Measurements from ENCODE around the gene GLT1D1.

GLT1D1 gene

GRCh38 chr12:128977441-128977840 is 124.2 kb downstream of the GLT1D1 start:
- TF ChIP-seq NFIC (IDR thresholded peaks at IDR 0.05) = no peak
- TF ChIP-seq CREB1 (IDR thresholded peaks at IDR 0.05; ENCODE audit: low read depth) = no peak
- TF ChIP-seq TAF1 (IDR thresholded peaks at IDR 0.05; ENCODE audit: low read depth) = no peak
- TF ChIP-seq RAD21 (IDR thresholded peaks at IDR 0.05; ENCODE audit: low read depth) = no peak
- no peak for TF ChIP-seq REST (IDR thresholded peaks at IDR 0.05; ENCODE audit: low read depth)
- no peak for TF ChIP-seq FOXM1 (IDR thresholded peaks at IDR 0.05; ENCODE audit: borderline replicate concordance, low read depth)
- TF ChIP-seq ZBTB7A (IDR thresholded peaks at IDR 0.05; ENCODE audit: low read depth) = no peak
- TF ChIP-seq, protein P1, sequence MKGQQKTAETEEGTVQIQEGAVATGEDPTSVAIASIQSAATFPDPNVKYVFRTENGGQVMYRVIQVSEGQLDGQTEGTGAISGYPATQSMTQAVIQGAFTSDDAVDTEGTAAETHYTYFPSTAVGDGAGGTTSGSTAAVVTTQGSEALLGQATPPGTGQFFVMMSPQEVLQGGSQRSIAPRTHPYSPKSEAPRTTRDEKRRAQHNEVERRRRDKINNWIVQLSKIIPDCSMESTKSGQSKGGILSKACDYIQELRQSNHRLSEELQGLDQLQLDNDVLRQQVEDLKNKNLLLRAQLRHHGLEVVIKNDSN (IDR thresholded peaks at IDR 0.05) = no peak

- TF ChIP-seq CEBPB (IDR thresholded peaks at IDR 0.05) = no peak
- TF ChIP-seq RAD21 (IDR thresholded peaks at IDR 0.05; ENCODE audit: low read depth) = no peak
- TF ChIP-seq, protein P1 (IDR thresholded peaks at IDR 0.05) = no peak
Measured at GRCh38 chr12:128978067-128978466, 124.8 kb downstream of the GLT1D1 start.

- no peak for TF ChIP-seq EGR1 (IDR thresholded peaks at IDR 0.05)
- TF ChIP-seq, protein P2, sequence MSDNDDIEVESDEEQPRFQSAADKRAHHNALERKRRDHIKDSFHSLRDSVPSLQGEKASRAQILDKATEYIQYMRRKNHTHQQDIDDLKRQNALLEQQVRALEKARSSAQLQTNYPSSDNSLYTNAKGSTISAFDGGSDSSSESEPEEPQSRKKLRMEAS (IDR thresholded peaks at IDR 0.05) = no peak
- no peak for TF ChIP-seq REST (IDR thresholded peaks at IDR 0.05; ENCODE audit: low read depth)
- TF ChIP-seq FOXM1 (IDR thresholded peaks at IDR 0.05; ENCODE audit: borderline replicate concordance, low read depth) = no peak
- no peak for TF ChIP-seq CREB1 (IDR thresholded peaks at IDR 0.05; ENCODE audit: low read depth)
- no peak for TF ChIP-seq ZBTB7A (IDR thresholded peaks at IDR 0.05; ENCODE audit: low read depth)
- no peak for TF ChIP-seq TCF12 (IDR thresholded peaks at IDR 0.05; ENCODE audit: low read depth)
- TF ChIP-seq RAD21 (IDR thresholded peaks at IDR 0.05; ENCODE audit: low read depth) = no peak
- TF ChIP-seq, protein P1 (IDR thresholded peaks at IDR 0.05) = no peak
- no peak for TF ChIP-seq EP300 (IDR thresholded peaks at IDR 0.05; ENCODE audit: borderline replicate concordance)
- TF ChIP-seq TAF1 (IDR thresholded peaks at IDR 0.05; ENCODE audit: low read depth) = no peak
- TF ChIP-seq TEAD4 (IDR thresholded peaks at IDR 0.05) = no peak
- no peak for TF ChIP-seq NFIC (IDR thresholded peaks at IDR 0.05)
- no peak for TF ChIP-seq YY1 (IDR thresholded peaks at IDR 0.05; ENCODE audit: low read depth)
- TF ChIP-seq CEBPB (IDR thresholded peaks at IDR 0.05) = no peak
Measured at GRCh38 chr12:128980623-128981022, 127.3 kb downstream of the GLT1D1 start.

DNA sequence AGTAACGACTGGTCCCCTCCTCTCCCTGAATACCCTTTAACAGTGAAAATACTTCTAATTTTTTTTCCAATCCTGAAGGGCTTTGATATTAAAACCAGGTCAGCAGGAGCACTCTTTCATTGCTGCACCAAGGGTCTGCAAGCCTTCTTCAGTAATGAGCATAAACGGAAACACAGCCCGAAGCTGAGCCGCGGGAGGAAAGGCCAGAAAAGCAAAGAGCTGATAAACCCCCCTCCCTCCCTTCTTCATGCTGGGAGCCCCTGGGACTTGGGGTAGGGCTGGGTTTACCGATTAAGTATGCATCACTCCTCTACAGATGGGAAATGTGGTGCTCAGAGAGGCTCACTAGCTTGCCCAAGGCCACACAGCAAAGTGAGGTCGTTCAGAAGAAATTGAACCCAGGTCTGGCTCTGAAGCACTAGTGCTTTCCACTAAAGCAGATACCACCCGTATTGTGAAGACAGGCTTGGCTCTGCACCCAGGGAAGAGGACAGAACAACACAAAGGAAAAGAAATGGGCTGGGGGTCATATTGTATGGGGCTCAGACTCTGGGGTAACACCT is 128.8 kb downstream of the GLT1D1 start:
- TF ChIP-seq TAF1 (IDR thresholded peaks at IDR 0.05; ENCODE audit: low read depth) (no peak), REST (IDR thresholded peaks at IDR 0.05; ENCODE audit: low read depth) (no peak), EGR1 (IDR thresholded peaks at IDR 0.05) (no peak), TCF12 (IDR thresholded peaks at IDR 0.05; ENCODE audit: low read depth) (no peak), YY1 (IDR thresholded peaks at IDR 0.05; ENCODE audit: low read depth) (no peak), NFIC (IDR thresholded peaks at IDR 0.05) (no peak), CREB1 (IDR thresholded peaks at IDR 0.05; ENCODE audit: low read depth) (no peak), TEAD4 (IDR thresholded peaks at IDR 0.05) (no peak), FOXM1 (IDR thresholded peaks at IDR 0.05; ENCODE audit: borderline replicate concordance, low read depth) (no peak), CEBPB (IDR thresholded peaks at IDR 0.05) (no peak), RAD21 (IDR thresholded peaks at IDR 0.05; ENCODE audit: low read depth) (no peak), ZBTB7A (IDR thresholded peaks at IDR 0.05; ENCODE audit: low read depth) (no peak), EP300 (IDR thresholded peaks at IDR 0.05; ENCODE audit: borderline replicate concordance) (no peak)
- TF ChIP-seq, protein P1 (IDR thresholded peaks at IDR 0.05) = no peak
- TF ChIP-seq, protein P2 (IDR thresholded peaks at IDR 0.05) = no peak
